Body of pancreas (tissue), 4 donors: ENCODE measurements around the gene MBTPS1. TPM values are rescaled to one million over a fixed set of nuclear protein-coding genes. Genes with fewer than 3 reads are reported as not detected.

Source experiments
- ATAC-seq: fragments of 150-250 bp; one replicate; pipeline ENCODE4 v1.9.1; 2016
- DNase-seq, 4 donors: peaks; one replicate each; pipeline ENCODE4 v3.0.0-alpha.2; 2019
- H3K27ac ChIP-seq, 4 donors: fragments of 200-600 bp; sonication (generic); 1 replicate in 3 of 4; 2 replicates in 1 of 4; pipeline versions ENCODE4 v1.5.1 to v1.6.1; 2016 to 2019; ENCODE audit warnings: mild to moderate bottlenecking in 1 of 4, mixed read lengths in 1 of 4, moderate library complexity in 1 of 4
- H3K27me3 ChIP-seq, 2 donors: fragments of 200-600 bp; sonication (generic); one replicate each; pipeline ENCODE4 v1.6.0; 2016; ENCODE audit warnings: mild to moderate bottlenecking in 1 of 2
- H3K36me3 ChIP-seq, 2 donors: fragments of 200-600 bp; sonication (generic); replicated peaks in 1 of 2; 2 replicates each; pipeline ENCODE4 v1.5.1; 2016; ENCODE audit warnings: low read depth in 2 of 2; ENCODE audit not compliant: insufficient read depth in 1 of 2
- H3K4me1 ChIP-seq: fragments of 200-600 bp; sonication (generic); one replicate; pipeline ENCODE4 v1.6.0; 2016
- H3K4me3 ChIP-seq, 2 donors: fragments of 200-600 bp; sonication (generic); 1 replicate in 1 of 2; 2 replicates in 1 of 2; pipeline ENCODE4 v1.5.1; 2016 to 2019
- H3K9me3 ChIP-seq, 3 donors: fragments of 200-600 bp; sonication (generic); 1 replicate in 2 of 3; 2 replicates in 1 of 3; pipeline ENCODE4 v1.5.1; 2016
- POLR2A ChIP-seq, 3 donors: fragments of 450-650 bp; IDR thresholded peaks; one replicate each; pipeline ENCODE4 v1.6.1; 2016; ENCODE audit warnings: antibody characterized with exemption in 3 of 3, mild to moderate bottlenecking in 2 of 3
- WGBS, 2 donors: methylation state at CpG; one replicate each; pipeline ENCODE4 v1.1.5; 2017; 5-methylcytosine and 5-hydroxymethylcytosine counted together
- intact Hi-C: fragments of 100-400 bp; cut with DNase I; formaldehyde crosslinking; loops from one replicate; pipeline ENCODE4 v1.15.1; 2023
- total RNA-seq, 2 donors: library from RNA; depleted of rRNA; stranded (reverse); fragments of >200 nt; gene quantifications; one replicate each; pipeline ENCODE4 v1.1.0, GENCODE V29; 2016
- TF ChIP-seq, protein P1 (sequence below), 7 experiments: fragments of 450-650 bp in 4 of 7; fragments of 200-600 bp in 3 of 7; sonication (generic) in 3 of 7; IDR thresholded peaks; one replicate each; pipeline ENCODE4 v1.5.1; 2016 to 2019; ENCODE audit warnings: antibody characterized with exemption in 7 of 7

MBTPS1 gene
- total RNA-seq, 2 donors from 2014 or later: 58.9 to 75.5 TPM

DNA sequence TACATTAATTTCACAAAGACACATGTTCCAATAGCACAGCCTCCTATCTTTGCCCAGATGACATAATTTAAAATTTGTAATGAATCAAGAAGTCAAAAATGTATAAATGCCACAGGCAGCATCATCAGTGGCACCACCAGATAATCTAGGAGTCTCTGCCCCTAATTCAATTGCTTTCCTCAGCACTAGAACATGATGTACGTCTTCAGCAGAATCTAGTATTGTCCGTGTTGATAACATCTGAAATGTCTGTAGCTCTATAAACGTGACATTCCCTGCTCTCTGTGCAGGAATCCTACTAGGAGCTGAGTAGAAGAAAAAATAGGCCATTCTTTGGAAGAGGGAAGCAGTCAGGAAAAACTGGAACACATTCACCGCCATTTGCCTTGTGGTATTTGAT, 52.8 kb downstream of the MBTPS1 start:
- intact Hi-C loops: loop anchor here (5.0 to 10.0 kb wide), 2 partner anchors 97 to 239 kb away; partner anchors contain the start of gene NECAB2
- 87 to 90% methylated on average over 4 of the region's 4 CpGs for WGBS, 2 donors
- DNase-seq: no peak
- Histone ChIP-seq H3K4me1 (no peaks in the 10 kb centered on the region), H3K36me3 (peaks cover 9 to 50% of the 10 kb centered on the region in 2 donors), H3K27me3 (no peaks in the 10 kb centered on the region), H3K4me3 (no peak overlapping the region), H3K9me3 (no peaks in the 10 kb centered on the region), H3K27ac (no peak overlapping the region)
- ATAC-seq: no peak
- TF ChIP-seq POLR2A (IDR thresholded peaks at IDR 0.05): no peak
- TF ChIP-seq, protein P1, sequence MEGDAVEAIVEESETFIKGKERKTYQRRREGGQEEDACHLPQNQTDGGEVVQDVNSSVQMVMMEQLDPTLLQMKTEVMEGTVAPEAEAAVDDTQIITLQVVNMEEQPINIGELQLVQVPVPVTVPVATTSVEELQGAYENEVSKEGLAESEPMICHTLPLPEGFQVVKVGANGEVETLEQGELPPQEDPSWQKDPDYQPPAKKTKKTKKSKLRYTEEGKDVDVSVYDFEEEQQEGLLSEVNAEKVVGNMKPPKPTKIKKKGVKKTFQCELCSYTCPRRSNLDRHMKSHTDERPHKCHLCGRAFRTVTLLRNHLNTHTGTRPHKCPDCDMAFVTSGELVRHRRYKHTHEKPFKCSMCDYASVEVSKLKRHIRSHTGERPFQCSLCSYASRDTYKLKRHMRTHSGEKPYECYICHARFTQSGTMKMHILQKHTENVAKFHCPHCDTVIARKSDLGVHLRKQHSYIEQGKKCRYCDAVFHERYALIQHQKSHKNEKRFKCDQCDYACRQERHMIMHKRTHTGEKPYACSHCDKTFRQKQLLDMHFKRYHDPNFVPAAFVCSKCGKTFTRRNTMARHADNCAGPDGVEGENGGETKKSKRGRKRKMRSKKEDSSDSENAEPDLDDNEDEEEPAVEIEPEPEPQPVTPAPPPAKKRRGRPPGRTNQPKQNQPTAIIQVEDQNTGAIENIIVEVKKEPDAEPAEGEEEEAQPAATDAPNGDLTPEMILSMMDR (IDR thresholded peaks at IDR 0.05): no peak

DNA sequence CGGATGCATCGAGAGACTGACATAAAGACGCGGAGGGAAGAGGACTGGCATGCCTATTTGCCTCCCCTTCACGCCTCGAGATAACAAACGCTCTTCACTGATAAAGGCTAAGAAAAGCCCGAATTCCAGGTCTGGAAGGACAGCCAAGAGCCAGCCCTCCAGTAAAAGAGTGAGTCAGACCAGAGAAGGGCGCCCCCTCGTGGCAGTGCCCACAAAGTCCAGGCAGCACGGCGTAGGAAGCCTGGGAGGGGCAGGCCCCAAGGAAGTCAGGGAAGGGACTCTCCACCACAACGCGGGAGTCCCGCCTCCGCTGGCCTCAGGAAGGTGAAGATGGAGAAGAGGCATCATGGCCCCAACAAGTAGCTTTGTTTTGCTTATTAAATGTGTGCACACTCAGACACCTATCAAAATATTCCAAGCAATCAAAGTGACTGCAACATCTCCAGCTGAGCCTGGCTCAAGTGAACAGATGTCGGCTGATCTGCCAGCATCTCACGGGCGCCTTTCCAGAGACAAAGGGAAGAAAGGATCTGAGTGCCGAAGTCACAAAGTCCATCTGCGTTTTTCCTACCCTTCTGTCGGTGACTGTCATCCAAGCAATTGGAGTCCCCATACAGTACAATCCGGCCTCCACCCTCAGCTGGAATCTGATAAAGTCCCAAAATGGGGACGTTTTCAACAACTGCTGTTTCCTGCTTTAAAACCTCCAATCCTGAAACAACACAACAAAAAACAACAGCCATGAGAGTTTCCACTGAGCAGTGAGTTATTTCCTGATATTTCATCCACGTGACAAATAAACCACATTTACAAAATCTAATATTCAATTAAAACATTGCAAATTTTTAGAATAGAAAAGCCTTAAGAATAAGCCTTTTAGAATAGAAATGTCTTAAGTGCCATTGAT, 53.8 kb downstream of the MBTPS1 start:
- peaks cover 9 to 47% of the 10 kb centered on the region in 2 donors for H3K36me3 ChIP-seq

DNA sequence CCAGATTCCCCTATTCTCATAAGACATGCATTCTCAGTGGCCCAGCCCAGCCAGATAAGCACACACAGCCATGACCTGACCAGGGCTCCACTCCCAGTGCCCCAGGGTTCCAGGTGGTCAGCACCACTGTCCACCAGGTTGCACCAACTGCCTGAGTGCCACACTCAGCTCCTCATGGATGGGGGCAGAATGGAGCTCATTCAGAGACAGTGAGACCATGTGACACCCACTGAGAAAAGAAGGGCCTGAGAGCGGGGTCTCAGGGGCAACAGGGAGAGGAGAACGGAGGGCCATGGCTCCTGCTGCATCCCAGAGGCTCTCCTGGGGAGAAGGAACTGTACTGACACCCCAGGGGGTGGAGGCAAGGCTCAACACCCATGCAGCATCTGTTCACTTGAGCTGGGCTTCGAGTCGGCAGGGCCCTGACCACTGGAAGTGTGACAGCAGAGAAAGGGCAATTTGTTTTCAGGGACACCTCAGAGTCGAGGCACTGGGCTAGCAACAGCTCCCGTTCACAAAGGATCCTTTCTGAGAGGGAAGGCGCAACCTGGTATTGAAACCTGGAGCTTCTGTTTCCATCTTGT, 55.4 kb downstream of the MBTPS1 start:
- H3K4me3 ChIP-seq: no peak overlapping the region
- H3K9me3 ChIP-seq: no peaks in the 10 kb centered on the region
- no peaks in the 10 kb centered on the region for H3K27me3 ChIP-seq
- H3K36me3 ChIP-seq: peaks cover 21 to 40% of the 10 kb centered on the region in 2 donors
- intact Hi-C loops: loop anchor here (5.0 to 10.0 kb wide), 2 partner anchors 94 to 237 kb away; partner anchors contain the start of gene NECAB2
- ATAC-seq (no peak), DNase-seq (no peak)
- H3K4me1 ChIP-seq: peaks cover under 1% of the 10 kb centered on the region
- WGBS, 2 donors: 79 to 94% methylated on average over 7 of the region's 7 CpGs
- no peak for TF ChIP-seq POLR2A (IDR thresholded peaks at IDR 0.05)
- TF ChIP-seq, protein P1 (IDR thresholded peaks at IDR 0.05): no peak
- no peak overlapping the region for H3K27ac ChIP-seq

More for the DNA sequence above, 53.8 kb downstream of the MBTPS1 start:
- Histone ChIP-seq H3K4me1 (no peaks in the 10 kb centered on the region), H3K27me3 (no peaks in the 10 kb centered on the region), H3K4me3 (no peak overlapping the region), H3K9me3 (no peaks in the 10 kb centered on the region), H3K27ac (no peak overlapping the region)
- TF ChIP-seq, protein P1 (IDR thresholded peaks at IDR 0.05): peak; percentile 71 to 90 (median 80)
- TF ChIP-seq POLR2A (IDR thresholded peaks at IDR 0.05): no peak
- ATAC-seq (peak; percentile 87), DNase-seq (peak; percentile 76 to 82 (median 78))
- intact Hi-C loops: loop anchor here (5.0 to 10.0 kb wide), 2 partner anchors 96 to 238 kb away; partner anchors contain the start of gene NECAB2
- WGBS, 2 donors: 46 to 54% methylated on average over 25 of the region's 25 CpGs

DNA sequence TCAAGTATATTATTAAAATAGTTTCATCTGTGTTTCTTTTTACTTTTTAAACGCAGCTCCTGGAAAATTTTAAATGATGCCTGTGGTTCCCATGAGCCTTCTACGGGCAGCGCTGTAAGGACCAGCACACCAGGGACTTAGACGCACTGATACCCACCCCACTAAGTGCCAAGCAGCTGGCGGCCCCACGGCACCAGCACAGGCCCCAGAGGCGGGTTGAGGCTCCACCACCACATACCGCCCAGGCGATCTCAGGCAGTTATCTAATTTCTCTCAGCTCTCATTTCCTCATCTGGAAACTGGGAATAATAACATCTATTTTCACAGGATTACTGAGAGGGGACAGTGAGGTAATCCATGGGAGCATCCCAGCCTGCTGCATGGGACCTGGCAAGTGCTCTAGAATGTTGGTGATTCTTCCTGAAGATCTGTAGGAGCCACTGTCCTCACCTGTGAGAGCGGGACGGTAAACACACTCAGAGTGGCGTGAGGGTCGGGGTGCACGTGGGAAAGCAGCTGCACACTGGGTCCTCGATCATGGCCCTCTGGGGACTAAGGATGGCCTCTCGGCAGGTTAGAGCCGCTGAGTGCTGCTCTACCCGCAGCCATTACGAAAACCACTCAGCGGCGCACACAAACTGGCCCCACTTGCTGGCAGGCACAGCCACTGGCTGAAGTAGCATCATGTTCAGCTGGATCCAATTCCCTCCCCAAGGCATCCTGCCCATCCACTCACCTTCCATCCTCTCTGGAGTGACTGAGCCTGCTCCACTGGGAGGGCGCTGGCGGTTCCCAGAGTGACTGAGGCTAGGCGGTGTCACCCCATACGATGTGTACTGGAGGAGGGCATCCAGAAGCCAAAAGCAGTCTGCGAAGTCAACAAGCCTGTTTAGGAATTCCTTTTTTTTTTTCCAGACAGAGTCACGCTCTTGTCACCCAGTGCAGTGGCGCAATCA, 56.5 kb downstream of the MBTPS1 start:
- H3K36me3 ChIP-seq: peaks cover 21 to 39% of the 10 kb centered on the region in 2 donors
- no peaks in the 10 kb centered on the region for H3K9me3 ChIP-seq
- H3K27ac ChIP-seq: no peak overlapping the region
- intact Hi-C loops: loop anchor here (5.0 to 10.0 kb wide), 2 partner anchors 93 to 235 kb away; partner anchors contain the start of gene NECAB2
- no peak for DNase-seq
- WGBS, 2 donors: 93 to 94% methylated on average over 21 to 28 of the region's 28 CpGs
- H3K4me3 ChIP-seq: no peak overlapping the region
- TF ChIP-seq POLR2A (IDR thresholded peaks at IDR 0.05): no peak
- TF ChIP-seq, protein P1 (IDR thresholded peaks at IDR 0.05): no peak
- no peak for ATAC-seq
- peaks cover 12% of the 10 kb centered on the region for H3K4me1 ChIP-seq
- no peaks in the 10 kb centered on the region for H3K27me3 ChIP-seq
